Endothelial cell (in vitro differentiated cells): ENCODE data around the gene IRF6. TPM values are rescaled to one million over a fixed set of nuclear protein-coding genes. Genes with fewer than 3 reads are reported as not detected.
A peak's percentile ranks its signal among the peaks of the same experiment; 100 is the strongest.

ENCODE experiments used
- DNase-seq: peaks from one replicate; pipeline ENCODE4 v3.0.0; 2021; ENCODE audit warnings: low spot score
- H3K27ac Mint-ChIP-seq: one replicate; pipeline ENCODE4 v1.8.0; 2021; ENCODE audit warnings: mixed read lengths, inconsistent platforms; ENCODE audit not compliant: unreplicated experiment
- H3K27me3 Mint-ChIP-seq: one replicate; pipeline ENCODE4 v1.8.0; 2021; ENCODE audit warnings: mild to moderate bottlenecking, moderate library complexity, mixed read lengths, inconsistent platforms; ENCODE audit not compliant: unreplicated experiment
- H3K36me3 Mint-ChIP-seq: one replicate; pipeline ENCODE4 v1.8.0; 2021; ENCODE audit warnings: mild to moderate bottlenecking, low read depth, mixed read lengths, inconsistent platforms; ENCODE audit not compliant: unreplicated experiment
- H3K4me1 Mint-ChIP-seq: one replicate; pipeline ENCODE4 v1.8.0; 2021; ENCODE audit warnings: mild to moderate bottlenecking, mixed read lengths, inconsistent platforms; ENCODE audit not compliant: unreplicated experiment
- H3K4me3 Mint-ChIP-seq: one replicate; pipeline ENCODE4 v1.8.0; 2021; ENCODE audit warnings: mild to moderate bottlenecking, mixed read lengths, inconsistent platforms; ENCODE audit not compliant: unreplicated experiment
- H3K9me3 Mint-ChIP-seq: one replicate; pipeline ENCODE4 v1.8.0; 2021; ENCODE audit warnings: mixed read lengths, inconsistent platforms; ENCODE audit not compliant: unreplicated experiment
- total RNA-seq: library from RNA; stranded (reverse); fragmentation: NEBNext Ultra II Directional; extraction: Animal tissue kit (Norgen Biotek cat#: 25700); gene quantifications from one replicate; pipeline ENCODE4 v1.2.1, GENCODE V29; 2021; ENCODE audit not compliant: unreplicated experiment
- TF ChIP-seq, protein P1 (sequence below): fragments of 200-600 bp; sonication (generic); IDR thresholded peaks from one replicate; pipeline ENCODE4 v1.5.0; 2021; ENCODE audit warnings: antibody characterized with exemption; ENCODE audit not compliant: unreplicated experiment

IRF6 gene
- total RNA-seq, 1 donor from 2014 or later = 21.3 TPM

DNA sequence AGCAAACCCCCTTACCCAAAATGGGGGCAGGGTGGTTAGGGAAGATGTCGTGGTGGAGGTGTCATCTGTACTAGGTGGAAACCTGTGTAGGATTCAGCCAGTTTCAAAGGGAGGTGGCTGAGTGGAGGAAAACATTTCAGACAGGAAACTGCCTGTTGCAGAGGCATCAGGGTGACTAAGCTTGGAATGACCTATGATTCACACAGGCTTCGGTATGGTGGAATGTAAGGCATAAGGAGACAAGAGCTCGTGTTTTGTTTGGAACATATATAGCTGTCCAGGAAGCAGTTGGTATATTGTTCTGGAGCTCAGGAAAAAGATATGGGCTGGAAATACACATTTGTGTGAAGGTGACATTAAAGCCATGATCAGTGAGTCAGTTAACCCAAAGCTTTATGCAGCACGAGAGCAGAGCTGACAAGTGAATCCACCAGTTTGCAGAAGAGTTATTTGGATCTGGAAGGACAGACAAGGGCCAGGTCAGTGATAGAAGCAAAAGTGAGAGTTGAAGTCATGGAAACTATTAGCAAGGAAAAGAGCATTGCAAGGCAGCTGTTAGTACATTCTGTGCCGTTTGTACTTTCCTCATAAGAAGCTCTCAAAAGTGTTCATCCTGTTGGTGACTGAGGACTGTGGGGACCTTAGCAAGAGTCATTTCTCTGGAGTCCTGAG is 34.1 kb upstream of the IRF6 start:
- H3K27me3 Mint-ChIP-seq = no peaks in the 10 kb centered on the region
- peaks cover 22% of the 10 kb centered on the region for H3K36me3 Mint-ChIP-seq
- H3K27ac Mint-ChIP-seq = peak overlapping the region; percentile 62
- DNase-seq = no peak
- H3K4me1 Mint-ChIP-seq = peaks cover 3% of the 10 kb centered on the region
- no peaks in the 10 kb centered on the region for H3K9me3 Mint-ChIP-seq
- TF ChIP-seq, protein P1, sequence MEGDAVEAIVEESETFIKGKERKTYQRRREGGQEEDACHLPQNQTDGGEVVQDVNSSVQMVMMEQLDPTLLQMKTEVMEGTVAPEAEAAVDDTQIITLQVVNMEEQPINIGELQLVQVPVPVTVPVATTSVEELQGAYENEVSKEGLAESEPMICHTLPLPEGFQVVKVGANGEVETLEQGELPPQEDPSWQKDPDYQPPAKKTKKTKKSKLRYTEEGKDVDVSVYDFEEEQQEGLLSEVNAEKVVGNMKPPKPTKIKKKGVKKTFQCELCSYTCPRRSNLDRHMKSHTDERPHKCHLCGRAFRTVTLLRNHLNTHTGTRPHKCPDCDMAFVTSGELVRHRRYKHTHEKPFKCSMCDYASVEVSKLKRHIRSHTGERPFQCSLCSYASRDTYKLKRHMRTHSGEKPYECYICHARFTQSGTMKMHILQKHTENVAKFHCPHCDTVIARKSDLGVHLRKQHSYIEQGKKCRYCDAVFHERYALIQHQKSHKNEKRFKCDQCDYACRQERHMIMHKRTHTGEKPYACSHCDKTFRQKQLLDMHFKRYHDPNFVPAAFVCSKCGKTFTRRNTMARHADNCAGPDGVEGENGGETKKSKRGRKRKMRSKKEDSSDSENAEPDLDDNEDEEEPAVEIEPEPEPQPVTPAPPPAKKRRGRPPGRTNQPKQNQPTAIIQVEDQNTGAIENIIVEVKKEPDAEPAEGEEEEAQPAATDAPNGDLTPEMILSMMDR = no peak
- H3K4me3 Mint-ChIP-seq = no peak overlapping the region

DNA sequence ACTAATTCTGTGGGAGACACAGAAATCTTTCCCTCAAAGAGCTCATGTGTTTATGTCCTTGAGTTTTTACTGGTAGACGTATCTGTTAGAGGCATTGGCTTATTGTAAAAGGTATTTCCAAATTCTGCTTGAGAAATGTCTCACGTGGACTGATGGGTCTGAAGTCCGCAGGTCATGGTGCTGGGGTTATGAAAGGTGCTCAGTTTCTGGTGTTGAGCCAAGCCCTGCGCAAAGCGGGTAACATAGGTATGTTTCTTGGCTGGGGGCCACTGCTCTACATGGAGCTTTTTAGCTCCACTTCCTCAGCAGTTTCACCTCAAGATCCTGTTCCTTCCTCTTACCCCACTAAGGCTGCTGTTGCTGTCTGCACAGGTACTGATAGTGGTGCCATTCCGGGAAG is 32.6 kb upstream of the IRF6 start:
- no peaks in the 10 kb centered on the region for H3K27me3 Mint-ChIP-seq
- peaks cover 3% of the 10 kb centered on the region for H3K4me1 Mint-ChIP-seq
- H3K9me3 Mint-ChIP-seq = no peaks in the 10 kb centered on the region
- H3K27ac Mint-ChIP-seq = no peak overlapping the region
- no peak for DNase-seq
- TF ChIP-seq, protein P1 = no peak
- H3K4me3 Mint-ChIP-seq = no peak overlapping the region
- peaks cover 22% of the 10 kb centered on the region for H3K36me3 Mint-ChIP-seq

DNA sequence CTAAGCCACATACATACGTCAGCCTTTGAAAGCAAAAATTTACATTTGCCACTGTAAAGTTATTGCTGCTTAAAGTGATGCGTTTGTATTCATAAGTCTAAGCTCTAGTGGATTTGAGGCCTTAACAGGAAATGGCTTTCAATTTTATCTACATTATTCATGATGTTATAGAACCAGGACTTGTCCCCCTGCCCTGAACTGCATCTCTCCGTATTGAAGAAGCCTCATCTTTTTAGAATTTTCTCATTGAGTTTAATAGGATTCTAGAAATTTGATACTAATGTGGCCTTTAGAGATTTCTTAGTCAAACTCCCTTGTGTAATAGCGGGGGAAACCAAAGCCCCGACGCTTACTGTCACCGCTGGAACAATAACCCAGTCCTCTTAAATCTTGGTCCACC is 31.7 kb upstream of the IRF6 start:
- H3K27me3 Mint-ChIP-seq = no peaks in the 10 kb centered on the region

DNA sequence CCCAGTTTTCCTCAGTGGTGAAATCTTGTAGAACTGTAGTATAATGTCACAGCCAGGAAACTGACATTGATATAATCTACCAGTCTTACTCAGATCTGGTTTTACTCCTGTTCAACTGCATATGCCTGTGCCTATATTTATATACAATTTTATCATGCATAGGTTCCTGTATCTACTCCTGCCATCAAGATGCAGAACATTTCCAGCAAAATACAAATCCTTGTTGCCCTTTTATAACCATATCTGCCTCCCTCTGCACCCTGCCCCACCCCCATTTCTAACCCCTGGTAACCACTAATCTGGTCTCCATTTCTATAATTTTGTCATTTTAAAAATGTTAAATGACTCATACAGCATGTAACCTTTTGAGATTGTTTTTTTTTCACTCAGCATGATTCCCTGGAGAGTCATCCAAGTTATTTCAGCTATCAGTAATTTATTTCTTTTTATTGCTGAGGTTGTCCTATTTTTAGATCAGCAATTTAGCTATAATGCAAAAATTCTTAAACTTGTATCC is 29.9 kb upstream of the IRF6 start:
- Mint-ChIP-seq H3K4me1 (peaks cover 3% of the 10 kb centered on the region), H3K27ac (no peak overlapping the region), H3K27me3 (no peaks in the 10 kb centered on the region), H3K4me3 (no peak overlapping the region), H3K9me3 (no peaks in the 10 kb centered on the region), H3K36me3 (peaks cover 14% of the 10 kb centered on the region)
- TF ChIP-seq, protein P1 = no peak
- no peak for DNase-seq

More for the DNA sequence above, 31.7 kb upstream of the IRF6 start:
- TF ChIP-seq, protein P1 = no peak
- Mint-ChIP-seq H3K4me1 (peaks cover 3% of the 10 kb centered on the region), H3K36me3 (peaks cover 18% of the 10 kb centered on the region), H3K4me3 (no peak overlapping the region), H3K9me3 (no peaks in the 10 kb centered on the region), H3K27ac (no peak overlapping the region)
- DNase-seq = no peak

DNA sequence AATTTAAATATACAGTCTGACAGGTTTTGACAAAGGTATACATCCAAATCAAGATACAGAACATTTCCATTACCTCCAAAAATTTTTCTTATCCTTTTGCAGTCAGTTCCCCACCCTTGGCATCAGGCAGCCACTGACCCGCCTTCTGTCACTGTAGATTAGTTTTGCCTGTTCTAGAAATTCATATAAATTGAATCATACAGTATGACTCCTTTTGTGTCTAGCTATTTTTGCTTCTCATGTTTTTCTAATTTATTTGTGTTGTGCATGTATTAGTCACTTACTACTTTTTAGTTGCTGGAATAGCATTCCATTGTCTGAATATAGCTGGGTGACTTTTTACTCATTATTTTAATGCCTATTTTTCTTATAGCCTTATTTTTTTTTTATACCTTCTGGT is 25.7 kb upstream of the IRF6 start:
- Mint-ChIP-seq H3K27me3 (no peaks in the 10 kb centered on the region), H3K36me3 (peaks cover 4% of the 10 kb centered on the region), H3K4me3 (no peak overlapping the region), H3K4me1 (peaks cover 6% of the 10 kb centered on the region), H3K9me3 (no peaks in the 10 kb centered on the region), H3K27ac (no peak overlapping the region)
- no peak for DNase-seq
- TF ChIP-seq, protein P1 = no peak
